GM13977 (cell line): ENCODE results near the gene PPP6R1.

ENCODE experiments used
- DNase-seq: peaks from one replicate; pipeline ENCODE4 v3.0.0; 2012; ENCODE audit warnings: low spot score
- in situ Hi-C: fragments of 300-500 bp; cut with MboI; formaldehyde crosslinking; loops from one replicate; pipeline ENCODE4 v1.12.0; 2022; ENCODE audit warnings: low sequenced_read_pairs, low pct_unique_long_range_greater_than_20kb, mixed read lengths, inconsistent platforms; ENCODE audit not compliant: unreplicated experiment
- TF ChIP-seq, protein P1 (sequence below): IDR thresholded peaks from 2 replicates; pipeline ENCODE4 v1.5.1; 2012; ENCODE audit warnings: mild to moderate bottlenecking, control low read depth; ENCODE audit not compliant: insufficient read depth; ENCODE audit errors: extremely low read depth, missing control alignments

Gene PPP6R1

DNA sequence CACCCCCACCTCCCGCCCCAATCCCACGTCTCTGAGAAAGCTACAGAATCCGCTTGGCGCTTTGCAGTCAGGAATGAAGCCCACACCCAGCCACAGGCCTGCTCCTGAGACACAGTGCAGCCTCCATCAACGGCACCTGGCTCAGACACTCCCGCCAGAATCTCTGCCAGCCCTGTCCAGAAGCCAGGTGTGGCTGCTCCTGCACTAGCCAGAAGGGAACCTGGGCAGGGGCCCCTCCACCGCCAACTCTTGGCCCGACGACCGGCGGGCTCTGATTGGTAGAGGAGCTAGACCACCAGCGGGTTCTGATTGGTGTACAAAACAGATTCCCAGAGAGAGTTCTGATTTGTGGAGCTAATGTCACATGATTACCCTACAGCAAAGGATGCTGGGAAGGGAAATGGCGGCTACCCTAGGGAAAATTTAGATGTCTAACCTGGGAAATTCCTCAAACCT is 2.9 kb upstream of the PPP6R1 start:
- TF ChIP-seq, protein P1, sequence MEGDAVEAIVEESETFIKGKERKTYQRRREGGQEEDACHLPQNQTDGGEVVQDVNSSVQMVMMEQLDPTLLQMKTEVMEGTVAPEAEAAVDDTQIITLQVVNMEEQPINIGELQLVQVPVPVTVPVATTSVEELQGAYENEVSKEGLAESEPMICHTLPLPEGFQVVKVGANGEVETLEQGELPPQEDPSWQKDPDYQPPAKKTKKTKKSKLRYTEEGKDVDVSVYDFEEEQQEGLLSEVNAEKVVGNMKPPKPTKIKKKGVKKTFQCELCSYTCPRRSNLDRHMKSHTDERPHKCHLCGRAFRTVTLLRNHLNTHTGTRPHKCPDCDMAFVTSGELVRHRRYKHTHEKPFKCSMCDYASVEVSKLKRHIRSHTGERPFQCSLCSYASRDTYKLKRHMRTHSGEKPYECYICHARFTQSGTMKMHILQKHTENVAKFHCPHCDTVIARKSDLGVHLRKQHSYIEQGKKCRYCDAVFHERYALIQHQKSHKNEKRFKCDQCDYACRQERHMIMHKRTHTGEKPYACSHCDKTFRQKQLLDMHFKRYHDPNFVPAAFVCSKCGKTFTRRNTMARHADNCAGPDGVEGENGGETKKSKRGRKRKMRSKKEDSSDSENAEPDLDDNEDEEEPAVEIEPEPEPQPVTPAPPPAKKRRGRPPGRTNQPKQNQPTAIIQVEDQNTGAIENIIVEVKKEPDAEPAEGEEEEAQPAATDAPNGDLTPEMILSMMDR, result no peak
- in situ Hi-C loops, result no loop called here
- no peak for DNase-seq

DNA sequence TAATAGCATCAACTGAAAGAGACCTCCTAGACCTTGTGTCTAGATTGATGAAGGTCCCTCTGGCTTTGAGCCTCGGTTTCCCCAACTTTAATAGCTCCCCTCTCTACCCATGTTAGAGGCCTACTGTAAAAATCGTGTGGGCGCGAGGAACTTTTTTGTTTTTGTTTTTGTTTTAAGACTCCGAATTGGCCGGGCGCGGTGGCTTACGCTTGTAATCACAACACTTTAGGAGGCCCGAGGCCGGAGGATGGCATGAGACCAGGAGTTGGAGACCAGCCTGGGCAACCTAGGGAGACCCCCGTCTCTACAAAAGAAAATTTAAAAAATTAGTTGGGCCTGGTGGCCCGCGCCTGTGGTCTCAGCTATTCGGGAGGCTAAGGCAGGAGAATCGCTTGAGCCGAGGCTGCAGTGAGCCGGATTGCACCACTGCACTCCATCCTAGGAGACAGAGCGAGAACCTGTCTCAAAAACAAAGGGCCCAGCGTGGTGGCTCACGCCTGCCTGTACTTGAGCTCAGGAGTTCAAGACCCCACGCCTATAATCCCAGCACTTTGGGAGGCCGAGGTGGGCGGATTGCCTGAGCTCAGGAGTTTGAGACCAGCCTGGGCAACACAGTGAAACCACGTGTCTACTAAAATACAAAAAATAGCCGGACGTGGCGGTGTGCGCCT is 858 bp upstream of the PPP6R1 start:
- TF ChIP-seq, protein P1, result no peak
- in situ Hi-C loops, result no loop called here

DNA sequence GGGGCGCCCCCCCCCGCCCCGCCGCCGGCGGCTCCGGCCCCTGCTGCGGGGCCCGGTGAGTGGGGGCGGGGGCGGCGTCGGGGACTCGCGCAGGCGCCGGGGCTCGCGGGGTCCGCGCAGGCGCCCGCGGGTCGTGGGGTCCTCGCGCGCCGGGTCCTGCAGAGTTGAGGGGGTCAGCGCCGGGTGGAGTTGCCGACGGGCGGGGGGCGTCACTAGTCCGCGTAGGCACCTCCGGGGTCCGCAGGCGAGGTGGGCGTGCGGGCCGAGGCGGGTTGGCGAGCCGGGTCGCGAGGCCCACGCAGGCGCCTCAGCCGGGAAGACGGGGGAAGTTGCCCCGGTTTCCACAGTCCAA is 365 bp downstream of the PPP6R1 start:
- peak; percentile 83 for DNase-seq
- TF ChIP-seq, protein P1, result no peak
- in situ Hi-C loops, result no loop called here

More for the DNA sequence above, 858 bp upstream of the PPP6R1 start:
- DNase-seq, result no peak

DNA sequence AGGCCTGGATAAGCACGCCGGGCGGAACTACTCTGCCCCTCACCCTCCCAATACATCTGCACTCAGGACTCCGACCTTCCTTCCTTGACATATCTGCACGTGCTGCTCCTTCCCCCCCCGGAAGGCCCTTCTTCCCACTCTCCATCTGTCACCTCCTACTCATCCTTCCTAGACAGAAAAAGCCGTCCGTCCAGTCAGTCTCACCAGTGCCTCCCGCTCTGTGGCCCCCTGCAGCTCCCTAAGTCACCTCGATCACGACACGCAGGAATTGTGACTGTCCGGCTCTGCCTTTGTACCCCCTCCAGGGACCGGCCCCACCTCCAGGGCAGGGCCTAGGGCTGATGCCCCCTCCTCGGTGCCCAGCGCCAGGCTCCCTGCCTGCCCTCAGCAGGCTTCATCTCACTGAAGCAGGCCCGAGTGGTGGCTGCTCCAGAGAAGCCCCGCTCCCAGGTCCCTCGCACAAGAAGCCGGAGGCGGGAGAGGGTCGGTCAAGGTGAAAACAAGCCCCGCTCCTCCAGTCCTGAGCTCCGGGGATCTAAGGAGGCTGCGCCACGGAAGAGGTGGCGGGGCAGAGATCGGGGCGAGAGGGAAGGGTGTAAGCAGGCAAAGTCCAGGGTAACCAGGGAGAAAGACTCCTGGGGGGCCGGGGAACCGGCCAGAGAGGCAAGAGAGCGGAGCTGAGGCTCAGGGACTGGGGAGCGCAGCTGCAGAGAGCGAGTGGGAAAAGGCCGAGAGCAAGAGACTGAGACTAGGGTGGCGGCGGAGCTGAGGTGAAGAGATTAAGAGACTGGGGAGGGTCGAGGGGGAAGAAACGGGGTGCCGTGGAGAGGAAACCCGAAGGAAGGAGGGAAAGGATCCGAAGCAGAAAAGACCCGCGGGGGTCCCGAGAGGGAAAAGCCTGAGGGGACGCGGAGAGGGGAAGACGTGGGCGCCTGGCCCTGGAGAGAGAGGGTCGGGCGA is 1.1 kb downstream of the PPP6R1 start:
- TF ChIP-seq, protein P1, result no peak
- in situ Hi-C loops, result no loop called here
- DNase-seq, result no peak

DNA sequence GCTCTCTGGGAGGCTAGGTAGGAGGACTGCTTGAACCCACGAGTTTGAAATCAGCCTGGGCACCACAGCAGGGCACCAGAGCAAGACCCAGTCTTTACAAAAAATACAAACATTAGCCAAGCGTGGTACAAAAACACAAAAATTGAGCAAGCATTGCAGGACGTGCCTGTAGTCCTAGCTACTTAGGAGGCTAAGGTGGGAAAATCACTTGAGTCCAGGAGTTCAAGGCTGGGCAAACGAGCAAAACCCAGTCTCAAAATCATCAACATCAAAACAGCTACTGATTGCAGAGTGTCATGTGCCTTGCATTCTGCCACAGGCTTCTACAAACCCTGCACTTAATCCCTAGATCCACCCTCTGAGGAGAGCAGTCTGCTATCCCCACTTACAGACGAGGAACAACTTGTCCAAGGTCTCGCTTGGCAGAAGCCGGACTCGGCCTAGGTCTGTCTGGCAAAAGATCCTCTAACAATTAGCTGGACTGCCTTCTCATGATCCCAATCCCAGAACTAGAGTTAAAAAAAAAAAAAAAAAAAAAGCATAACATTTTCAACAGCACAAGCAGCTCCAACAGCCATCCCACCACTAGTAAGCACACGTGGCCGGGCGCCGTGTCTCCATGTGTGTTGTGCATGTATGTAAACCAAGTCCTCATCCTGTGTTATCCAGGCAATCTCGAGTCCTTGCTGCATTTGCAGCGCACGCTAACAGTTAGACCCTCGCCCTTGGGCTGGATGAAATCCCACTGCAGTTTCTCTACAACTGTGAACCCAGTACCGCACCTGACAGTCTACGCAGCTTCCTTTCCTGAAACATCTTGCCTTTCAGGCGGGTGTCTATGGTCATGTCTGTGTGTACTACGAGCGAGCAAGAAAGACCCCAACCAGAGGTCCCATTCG is 2.0 kb downstream of the PPP6R1 start:
- TF ChIP-seq, protein P1, result no peak
- no peak for DNase-seq
- in situ Hi-C loops, result no loop called here
